HG02678 (cell line): ENCODE measurements around the gene ABHD17A.
A peak's percentile ranks its signal among the peaks of the same experiment; 100 is the strongest.
"Not testable (repeated sequence)": the region's sequence is repeated elsewhere in the genome, so short reads cannot be mapped to it uniquely, and the experiment has no call there.

Experiments used
- ATAC-seq: cut with Tn5 transposase; IDR thresholded peaks from one replicate; pipeline ENCODE4 v1.9.1; 2021; ENCODE audit warnings: mild to moderate bottlenecking, moderate library complexity; ENCODE audit not compliant: unreplicated experiment

Gene ABHD17A

GRCh38 chr19:1911098-1911497, 25.8 kb upstream of the ABHD17A start:
- no peak for ATAC-seq

DNA sequence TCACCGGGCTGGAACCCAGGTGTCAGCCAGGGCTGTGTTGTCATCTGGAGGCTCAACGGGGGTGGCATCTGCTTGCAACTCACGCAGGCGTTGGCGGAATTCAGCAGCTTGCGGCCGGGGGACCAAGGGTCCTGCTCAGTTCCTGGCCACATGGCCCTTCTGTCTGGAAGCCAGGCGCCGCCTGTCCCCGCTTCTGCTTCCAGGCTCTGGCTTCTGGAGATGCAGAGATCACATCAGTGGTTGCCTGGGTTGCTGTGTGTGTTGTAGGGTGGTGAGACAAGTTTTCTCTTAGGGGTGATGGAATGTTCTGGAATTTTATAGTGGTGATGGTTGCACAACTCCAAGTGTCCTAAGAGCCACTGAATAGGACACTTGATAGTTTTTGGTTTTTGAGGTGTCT, 24.9 kb upstream of the ABHD17A start:
- no peak for ATAC-seq

GRCh38 chr19:1909761-1910080, 24.4 kb upstream of the ABHD17A start:
- ATAC-seq = no peak

DNA sequence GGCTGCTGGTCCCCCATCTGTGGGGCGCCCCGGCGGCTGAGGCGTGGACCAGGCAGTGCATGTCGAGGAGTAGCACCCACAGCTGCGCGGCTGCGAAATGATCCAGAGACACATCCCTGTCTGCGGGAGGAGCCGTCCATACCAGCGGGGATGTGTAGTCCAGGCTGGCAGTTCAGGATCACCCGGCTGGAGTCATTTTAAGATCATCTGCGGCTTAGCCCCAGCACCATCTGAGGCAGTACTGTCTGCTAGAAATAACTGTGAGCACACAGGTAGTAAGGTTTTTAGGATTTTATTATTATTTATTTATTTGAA, 23.0 kb upstream of the ABHD17A start:
- ATAC-seq = no peak

DNA sequence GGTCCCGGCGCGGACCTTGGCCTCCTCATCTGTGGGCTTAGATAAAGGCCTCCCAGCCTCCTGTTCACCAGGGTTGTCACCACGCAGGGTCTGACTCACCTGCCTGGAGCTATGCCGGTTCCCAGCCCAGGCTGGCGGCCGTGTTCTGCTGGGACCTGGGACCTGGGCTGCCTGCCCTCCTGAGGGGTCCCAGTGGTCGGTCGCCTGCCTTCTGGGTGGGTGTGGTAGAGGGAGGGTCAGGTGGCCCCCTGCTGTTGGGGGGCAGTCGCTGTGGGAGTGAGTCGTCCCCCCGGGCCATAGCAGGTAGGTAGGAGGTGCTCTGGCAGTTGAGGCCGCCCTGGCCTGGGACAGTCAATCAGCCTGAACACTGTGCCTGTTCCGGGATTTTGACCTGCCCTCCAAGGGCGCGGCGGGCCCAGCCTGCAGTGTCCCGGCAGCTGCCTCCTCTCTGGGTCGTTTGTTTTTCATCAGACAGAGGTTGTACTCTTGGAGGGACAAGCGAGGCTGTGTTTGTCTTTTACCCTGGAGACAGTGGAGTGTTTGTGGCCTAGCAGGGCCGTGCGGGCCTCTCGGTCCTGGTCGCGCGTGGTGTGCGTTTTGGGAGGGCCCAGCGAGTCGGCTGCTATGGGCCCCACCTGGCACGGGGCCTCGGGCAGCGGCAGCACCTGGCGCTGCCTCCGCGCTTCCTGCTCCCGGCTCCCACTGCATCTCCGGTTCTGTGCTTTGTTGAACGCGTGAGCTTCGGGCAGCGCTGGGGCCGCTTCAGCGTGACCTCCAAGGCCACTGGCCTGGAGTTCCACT, 22.5 kb upstream of the ABHD17A start:
- no peak for ATAC-seq

DNA sequence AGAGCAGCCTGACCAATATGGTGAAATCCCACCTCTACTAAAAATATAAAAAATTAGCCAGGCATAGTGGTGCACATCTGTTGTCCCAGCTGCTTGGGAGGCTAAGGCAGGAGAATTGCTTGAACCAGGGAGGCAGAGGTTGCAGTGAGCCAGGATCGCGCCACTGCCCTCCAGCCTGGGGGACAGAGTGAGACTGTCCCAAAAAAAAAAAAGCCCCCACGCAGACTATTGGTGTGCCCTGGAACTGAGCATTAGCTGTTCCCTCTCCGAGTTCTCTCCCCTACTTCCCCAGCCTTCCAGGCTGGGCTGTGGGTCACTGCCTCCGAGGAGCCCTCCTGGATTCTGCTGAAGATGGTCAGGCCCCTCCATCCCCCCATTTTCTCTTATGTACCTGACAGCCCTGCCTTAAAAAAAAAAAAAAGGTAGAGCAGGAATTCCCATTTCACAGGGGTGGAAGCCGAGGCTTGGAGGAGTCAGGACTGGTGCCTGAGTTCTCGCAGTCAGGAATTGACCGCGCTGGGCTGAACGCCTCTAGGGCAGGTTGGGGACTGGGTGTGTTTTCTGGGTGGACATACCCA, 21.8 kb upstream of the ABHD17A start:
- no peak for ATAC-seq

- ATAC-seq = no peak
Measured at GRCh38 chr19:1905863-1906375, 20.6 kb upstream of the ABHD17A start.

DNA sequence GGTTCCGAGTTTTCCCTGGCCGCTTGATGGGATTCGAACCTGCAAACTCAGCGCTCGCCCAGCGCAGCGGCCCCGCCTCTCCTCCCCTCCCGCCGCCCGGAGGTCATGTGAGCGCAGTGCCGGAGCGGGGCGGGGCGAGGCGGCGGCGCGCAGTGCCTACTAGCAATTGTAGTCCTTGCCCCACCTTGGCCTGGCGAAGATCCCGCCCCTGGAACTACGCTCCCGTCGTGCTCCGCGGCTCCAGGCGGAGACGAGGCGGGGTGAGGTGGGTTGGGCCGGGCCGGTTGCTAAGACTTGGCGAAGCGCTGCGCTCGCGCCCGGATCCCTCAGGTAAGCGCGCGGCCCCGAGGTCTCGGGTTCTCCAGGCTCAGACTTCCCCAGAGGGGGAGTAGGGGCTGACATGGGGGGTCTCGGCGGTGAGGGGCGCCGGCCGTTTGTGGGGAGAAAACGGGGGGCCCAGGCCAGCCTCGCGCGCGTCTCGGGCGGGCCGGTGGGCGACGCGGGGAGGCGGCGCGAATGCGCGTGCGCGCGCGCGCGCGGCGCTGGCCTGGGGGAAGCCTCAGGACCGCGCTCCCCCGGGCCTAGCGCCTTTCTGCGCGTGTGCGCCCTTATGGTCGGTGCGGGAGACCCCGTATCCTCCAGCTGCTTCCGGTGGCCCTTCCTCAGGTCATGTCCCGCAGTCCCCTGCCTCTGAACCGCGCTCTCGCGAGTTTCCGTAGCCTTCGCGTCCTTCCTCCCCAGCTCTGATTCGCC, 20.0 kb upstream of the ABHD17A start, which contains the start of the genes ADAT3 and SCAMP4:
ADAT3 (plus strand) TSS at position 290 of the 753 bp plus-strand sequence. CDS start 6,649 bp downstream, outside the sequence.
SCAMP4 (plus strand) TSS at position 290 of the 753 bp plus-strand sequence. CDS start 9,621 bp downstream, outside the sequence.
- peak; percentile 84 for ATAC-seq

DNA sequence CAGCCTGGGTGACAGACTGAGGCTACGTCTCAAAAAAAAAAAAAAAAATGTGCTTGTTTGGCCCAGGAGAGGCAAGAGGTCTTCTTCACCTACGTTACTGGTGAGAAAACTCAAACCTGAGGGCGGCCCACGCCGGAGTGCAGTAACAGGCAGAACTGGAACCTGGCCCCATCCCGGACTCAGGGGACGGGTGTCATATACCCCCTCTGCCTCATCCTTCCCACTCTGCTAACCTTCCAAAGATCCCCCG, 19.5 kb upstream of the ABHD17A start:
- peak; percentile 1 for ATAC-seq

- no peak for ATAC-seq
Measured at GRCh38 chr19:1902923-1903322, 17.6 kb upstream of the ABHD17A start.

GRCh38 chr19:1901940-1902404, 16.7 kb upstream of the ABHD17A start:
- no peak for ATAC-seq

GRCh38 chr19:1896508-1896907, 11.2 kb upstream of the ABHD17A start:
- no peak for ATAC-seq

DNA sequence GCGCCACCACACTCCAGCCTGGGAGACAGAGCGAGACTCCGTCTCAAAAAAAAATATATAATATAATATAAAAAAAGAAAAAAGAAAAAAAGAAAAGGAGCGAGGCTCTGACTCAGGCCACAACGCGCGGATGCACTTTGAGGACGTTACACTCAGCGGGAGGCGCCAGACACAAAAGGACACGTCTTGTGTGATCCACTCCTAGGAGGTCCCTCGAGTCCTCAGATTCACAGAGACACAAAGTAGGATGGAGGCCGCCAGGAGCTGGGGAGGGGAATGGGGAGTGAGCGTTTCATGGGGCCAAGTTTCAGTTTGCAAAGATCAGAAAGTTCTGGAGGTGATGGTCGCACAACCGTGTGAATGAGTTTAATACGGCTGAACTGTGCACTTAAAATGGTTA, 8.5 kb upstream of the ABHD17A start:
- ATAC-seq = no peak

- ATAC-seq = no peak
Measured at GRCh38 chr19:1889907-1890306, 4.6 kb upstream of the ABHD17A start.

GRCh38 chr19:1888385-1888784, 3.1 kb upstream of the ABHD17A start:
- ATAC-seq = no peak

DNA sequence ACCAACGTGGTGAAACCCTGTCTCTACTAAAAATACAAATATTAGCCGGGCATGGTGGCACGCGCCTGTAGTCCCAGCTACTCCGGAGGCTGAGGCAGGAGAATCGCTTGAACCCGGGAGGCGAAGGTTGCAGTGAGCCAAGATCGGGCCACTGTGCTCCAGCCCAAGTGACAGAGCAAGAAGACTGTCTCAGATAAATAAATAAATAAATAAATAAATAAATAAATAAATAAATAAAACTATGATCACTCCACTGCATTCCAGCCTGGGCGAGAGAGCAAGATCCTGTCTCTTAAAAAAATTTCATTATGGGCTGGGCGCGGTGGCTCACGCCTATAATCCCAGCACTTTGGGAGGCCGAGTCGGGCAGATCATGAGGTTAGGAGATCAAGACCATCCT, 1.1 kb upstream of the ABHD17A start:
- not testable (repeated sequence) for ATAC-seq

GRCh38 chr19:1884719-1885334, 469 bp downstream of the ABHD17A start:
- ATAC-seq = peak; percentile 17

DNA sequence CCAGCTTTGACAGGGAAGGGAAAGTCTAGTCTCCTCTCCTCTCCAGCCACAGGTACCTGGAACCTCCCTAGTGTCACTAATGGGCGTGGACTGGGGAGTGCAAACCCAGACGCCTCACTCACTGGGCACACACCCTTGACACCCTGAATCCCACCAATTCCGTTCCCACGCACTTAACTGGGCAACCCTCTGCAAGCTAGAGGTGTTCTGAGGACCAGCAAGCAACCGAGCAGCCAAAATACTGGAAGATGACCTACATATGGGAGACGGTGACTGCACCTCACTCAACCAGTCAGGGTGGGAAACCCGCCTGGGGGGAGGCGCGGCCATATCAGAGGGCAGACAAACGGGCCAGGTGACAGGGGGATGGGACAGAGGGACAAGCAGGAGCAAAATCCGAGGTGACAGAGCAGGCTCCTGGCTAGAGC, 991 bp downstream of the ABHD17A start:
- no peak for ATAC-seq

GRCh38 chr19:1883784-1884183, 1.5 kb downstream of the ABHD17A start:
- ATAC-seq = no peak

DNA sequence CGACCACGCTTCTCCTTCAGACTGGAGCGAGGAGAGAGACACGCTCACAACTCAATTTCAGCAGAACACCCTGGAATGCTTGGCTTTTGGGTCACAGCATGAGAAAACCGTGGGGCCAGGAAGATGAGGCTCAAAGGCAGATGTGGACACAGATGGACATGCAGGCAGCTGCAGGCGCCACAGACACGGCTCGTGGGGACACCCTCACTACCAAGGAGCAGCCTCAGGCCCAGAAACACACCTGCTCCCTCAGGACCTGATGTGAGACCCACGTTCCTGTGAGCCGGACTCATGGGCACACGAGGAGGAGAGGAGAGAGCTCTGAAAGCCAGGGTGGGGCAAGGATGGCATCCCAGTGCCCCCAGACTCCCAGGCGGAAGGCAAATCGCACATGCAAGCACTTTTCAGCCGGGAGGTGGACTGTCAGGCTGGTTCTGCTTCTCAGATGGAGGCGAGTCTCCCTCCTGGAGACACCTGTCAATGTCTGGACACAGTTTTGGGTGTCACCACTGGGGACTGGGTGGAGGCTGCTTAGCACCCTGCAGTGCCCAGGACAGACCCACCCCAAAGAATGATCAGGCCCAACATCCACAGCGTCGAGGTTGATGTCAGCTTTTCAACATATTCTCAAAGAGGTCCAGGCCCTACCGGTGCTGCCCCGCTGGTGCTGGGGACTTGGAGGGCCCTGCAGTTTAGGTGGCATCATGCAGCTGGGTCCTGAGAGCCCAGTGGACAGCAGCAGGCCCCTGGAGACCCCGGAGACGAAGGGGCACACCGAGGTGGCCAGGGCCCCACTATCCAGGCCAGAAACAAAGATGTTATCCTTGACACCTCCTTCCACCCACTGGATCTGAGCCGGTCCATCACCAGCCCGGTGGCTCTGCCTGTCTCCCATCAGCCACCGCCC, 2.3 kb downstream of the ABHD17A start:
- ATAC-seq = no peak
